Neural cell (in vitro differentiated cells): ENCODE results near the gene NCAPD2. TPM values are rescaled to one million over a fixed set of nuclear protein-coding genes. Genes with fewer than 3 reads are reported as not detected.

Experiments used
- H2AFZ ChIP-seq: fragments of 200-600, 300-800 bp; sonication (generic), shearing (Covaris generic); 2 replicates; pipeline ENCODE4 v1.6.0; 2014; ENCODE audit warnings: low read depth, mild to moderate bottlenecking, antibody characterized with exemption, low read length, moderate library complexity
- H3F3A ChIP-seq: fragments of 200-600 bp; shearing (Covaris generic); 2 replicates; pipeline ENCODE4 v1.6.1; 2016; ENCODE audit warnings: mild to moderate bottlenecking, moderate library complexity, mixed read lengths, antibody characterized with exemption, low read length; ENCODE audit not compliant: insufficient read depth, poor library complexity, severe bottlenecking
- H3K27ac ChIP-seq: fragments of 200-600, 300-800 bp; sonication (generic), shearing (Covaris generic); 2 replicates; pipeline ENCODE4 v1.5.1; 2014; ENCODE audit warnings: mild to moderate bottlenecking, low read length, moderate library complexity
- H3K27me3 ChIP-seq: fragments of 300-800, 200-600 bp; sonication (generic), shearing (Covaris generic); 2 replicates; pipeline ENCODE4 v1.6.0; 2014; ENCODE audit warnings: mild to moderate bottlenecking, low read depth, low read length, moderate library complexity; ENCODE audit not compliant: insufficient read depth
- H3K36me3 ChIP-seq: fragments of 300-800, 200-600 bp; sonication (generic), shearing (Covaris generic); 2 replicates; pipeline ENCODE4 v1.5.1; 2014; ENCODE audit warnings: mild to moderate bottlenecking, antibody characterized with exemption, low read length, moderate library complexity; ENCODE audit not compliant: insufficient read depth
- H3K4me2 ChIP-seq: fragments of 300-800, 200-600 bp; sonication (generic), shearing (Covaris generic); 2 replicates; pipeline ENCODE4 v1.6.0; 2014; ENCODE audit warnings: mild to moderate bottlenecking, low read length
- H3K4me3 ChIP-seq: fragments of 300-800, 200-600 bp; sonication (generic), shearing (Covaris generic); 2 replicates; pipeline ENCODE4 v1.5.1; 2014; ENCODE audit warnings: mild to moderate bottlenecking, low read length, moderate library complexity
- H3K79me2 ChIP-seq: fragments of 200-600 bp; shearing (Covaris generic); replicated peaks from 2 replicates; pipeline ENCODE4 v1.6.0; 2014; ENCODE audit warnings: mild to moderate bottlenecking, low read length, moderate library complexity; ENCODE audit not compliant: insufficient read depth
- H3K9ac ChIP-seq: fragments of 300-800, 200-600 bp; sonication (generic), shearing (Covaris generic); 2 replicates; pipeline ENCODE4 v1.6.1; 2016; ENCODE audit warnings: mild to moderate bottlenecking, low read length, mixed read lengths
- H3K9me2 ChIP-seq: fragments of 200-600 bp; shearing (Covaris generic); 2 replicates; pipeline ENCODE4 v1.6.1; 2016; ENCODE audit warnings: mild to moderate bottlenecking, low read length, mixed read lengths; ENCODE audit not compliant: insufficient read depth
- H3K9me3 ChIP-seq: fragments of 200-600, 300-800 bp; sonication (generic), shearing (Covaris generic); 2 replicates; pipeline ENCODE4 v1.6.1; 2016; ENCODE audit warnings: mild to moderate bottlenecking, mixed run types, low read length, moderate library complexity, mixed read lengths
- H4K20me1 ChIP-seq: fragments of 200-600 bp; shearing (Covaris generic); 2 replicates; pipeline ENCODE4 v1.6.1; 2016; ENCODE audit warnings: mild to moderate bottlenecking, mixed run types; ENCODE audit not compliant: insufficient read depth
- EP300 ChIP-seq: fragments of 450-650 bp; conservative IDR thresholded peaks from 2 replicates; pipeline ENCODE4 v1.6.1; 2014; ENCODE audit warnings: antibody characterized with exemption, mild to moderate bottlenecking, moderate library complexity; ENCODE audit not compliant: poor library complexity, severe bottlenecking
- EZH2 ChIP-seq: fragments of 200-600, 300-800 bp; shearing (Covaris generic), sonication (generic); IDR thresholded peaks from 2 replicates; pipeline ENCODE4 v1.6.1; 2014; ENCODE audit warnings: antibody characterized with exemption, low read length, borderline replicate concordance, mild to moderate bottlenecking; ENCODE audit not compliant: insufficient read depth, poor library complexity, severe bottlenecking
- MXI1 ChIP-seq: fragments of 450-650 bp; conservative IDR thresholded peaks from 2 replicates; pipeline ENCODE4 v1.6.1; 2014; ENCODE audit warnings: antibody characterized with exemption, mild to moderate bottlenecking; ENCODE audit not compliant: poor library complexity, severe bottlenecking
- POLR2AphosphoS5 ChIP-seq: IDR thresholded peaks from 2 replicates; pipeline ENCODE4 v1.6.1; 2012
- RAD21 ChIP-seq: fragments of 450-650 bp; conservative IDR thresholded peaks from 2 replicates; pipeline ENCODE4 v1.6.1; 2014; ENCODE audit warnings: antibody characterized with exemption, mild to moderate bottlenecking, moderate library complexity
- TAF1 ChIP-seq: IDR thresholded peaks from 2 replicates; pipeline ENCODE4 v1.6.1; 2012; ENCODE audit warnings: low read depth
- polyA plus RNA-seq: library from polyadenylated mRNA; depleted of rRNA; stranded (reverse); fragments of >200 nt; gene quantifications from 2 replicates; pipeline ENCODE4 v1.2.3, GENCODE V29; 2014
- TF ChIP-seq, protein P1 (sequence below): IDR thresholded peaks from 2 replicates; pipeline ENCODE4 v1.6.1; 2012; ENCODE audit warnings: borderline replicate concordance
- TF ChIP-seq, protein P2 (sequence below): fragments of 450-650 bp; IDR thresholded peaks from 2 replicates; pipeline ENCODE4 v1.5.1; 2014; ENCODE audit warnings: antibody characterized with exemption, mild to moderate bottlenecking, moderate library complexity; ENCODE audit not compliant: poor library complexity, severe bottlenecking

The NCAPD2 gene
- polyA plus RNA-seq, 1 donor from 2014 or later: 4.5 TPM

DNA sequence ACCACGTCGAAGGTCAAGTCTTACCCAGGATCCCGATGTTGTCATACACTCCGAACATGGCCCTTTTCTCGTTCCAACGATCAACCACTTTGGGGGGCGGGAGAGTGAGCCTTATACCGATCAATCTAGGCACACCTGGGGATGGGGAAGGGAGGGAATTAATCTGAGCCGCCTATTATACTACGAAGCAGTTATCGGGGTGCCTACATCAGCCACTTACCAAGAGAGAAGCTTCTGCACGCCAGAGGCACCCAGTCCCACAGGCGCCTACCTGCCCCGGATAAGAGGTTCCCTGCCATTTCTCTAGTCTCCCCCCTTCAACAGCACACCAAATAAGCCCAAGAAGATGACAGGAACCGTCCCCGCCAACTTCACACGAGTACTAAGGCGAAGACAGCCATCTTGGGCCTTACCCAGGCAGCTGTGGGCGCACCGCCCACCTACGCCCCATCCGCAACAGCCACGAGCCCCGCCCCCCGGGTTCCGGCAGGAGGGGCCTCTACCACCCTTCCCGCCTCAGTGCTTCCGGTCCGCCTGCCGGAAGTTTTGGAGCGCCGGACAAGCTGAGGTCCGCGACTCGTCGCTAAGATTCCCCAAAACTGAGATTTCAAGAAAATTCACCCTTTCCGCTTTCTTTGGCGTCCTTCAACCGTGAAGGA, 935 bp upstream of the NCAPD2 start, which contains the start of gene MRPL51:
TSS of gene MRPL51 (minus strand) at position 425 of the 659 bp plus-strand sequence. CDS start at position 299, 126 bp downstream.
- Histone ChIP-seq H3K4me2 (peak within 1 kb of the TSS; percentile 89), H2AFZ (peak within 1 kb of the TSS; percentile 43), H3K9me2 (no peaks in the 10 kb centered on the region), H3K27ac (peak within 1 kb of the TSS; percentile 84), H3K9ac (peak within 1 kb of the TSS; percentile 69), H3F3A (no peaks in the 10 kb centered on the region), H3K79me2 (peaks cover 32% of the 10 kb centered on the region), H4K20me1 (no peaks in the 10 kb centered on the region), H3K4me3 (peak within 1 kb of the TSS; percentile 93), H3K27me3 (no peaks in the 10 kb centered on the region), H3K36me3 (no peaks in the 10 kb centered on the region), H3K9me3 (no peaks in the 10 kb centered on the region)
- TF ChIP-seq TAF1: peak; percentile 79
- TF ChIP-seq POLR2AphosphoS5: peak; percentile 94
- TF ChIP-seq RAD21: no peak
- TF ChIP-seq, protein P1, sequence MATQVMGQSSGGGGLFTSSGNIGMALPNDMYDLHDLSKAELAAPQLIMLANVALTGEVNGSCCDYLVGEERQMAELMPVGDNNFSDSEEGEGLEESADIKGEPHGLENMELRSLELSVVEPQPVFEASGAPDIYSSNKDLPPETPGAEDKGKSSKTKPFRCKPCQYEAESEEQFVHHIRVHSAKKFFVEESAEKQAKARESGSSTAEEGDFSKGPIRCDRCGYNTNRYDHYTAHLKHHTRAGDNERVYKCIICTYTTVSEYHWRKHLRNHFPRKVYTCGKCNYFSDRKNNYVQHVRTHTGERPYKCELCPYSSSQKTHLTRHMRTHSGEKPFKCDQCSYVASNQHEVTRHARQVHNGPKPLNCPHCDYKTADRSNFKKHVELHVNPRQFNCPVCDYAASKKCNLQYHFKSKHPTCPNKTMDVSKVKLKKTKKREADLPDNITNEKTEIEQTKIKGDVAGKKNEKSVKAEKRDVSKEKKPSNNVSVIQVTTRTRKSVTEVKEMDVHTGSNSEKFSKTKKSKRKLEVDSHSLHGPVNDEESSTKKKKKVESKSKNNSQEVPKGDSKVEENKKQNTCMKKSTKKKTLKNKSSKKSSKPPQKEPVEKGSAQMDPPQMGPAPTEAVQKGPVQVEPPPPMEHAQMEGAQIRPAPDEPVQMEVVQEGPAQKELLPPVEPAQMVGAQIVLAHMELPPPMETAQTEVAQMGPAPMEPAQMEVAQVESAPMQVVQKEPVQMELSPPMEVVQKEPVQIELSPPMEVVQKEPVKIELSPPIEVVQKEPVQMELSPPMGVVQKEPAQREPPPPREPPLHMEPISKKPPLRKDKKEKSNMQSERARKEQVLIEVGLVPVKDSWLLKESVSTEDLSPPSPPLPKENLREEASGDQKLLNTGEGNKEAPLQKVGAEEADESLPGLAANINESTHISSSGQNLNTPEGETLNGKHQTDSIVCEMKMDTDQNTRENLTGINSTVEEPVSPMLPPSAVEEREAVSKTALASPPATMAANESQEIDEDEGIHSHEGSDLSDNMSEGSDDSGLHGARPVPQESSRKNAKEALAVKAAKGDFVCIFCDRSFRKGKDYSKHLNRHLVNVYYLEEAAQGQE: peak; percentile 90
- peak; percentile 76 for TF ChIP-seq MXI1

- H3K27ac ChIP-seq: no peak overlapping the region
- H4K20me1 ChIP-seq: no peaks in the 10 kb centered on the region
- H3K36me3 ChIP-seq: no peaks in the 10 kb centered on the region
- peak overlapping the region; percentile 19 for H2AFZ ChIP-seq
- H3K9ac ChIP-seq: peak overlapping the region; percentile 28
- H3K9me3 ChIP-seq: no peaks in the 10 kb centered on the region
- H3K9me2 ChIP-seq: no peaks in the 10 kb centered on the region
- peak overlapping the region; percentile 79 for H3K4me2 ChIP-seq
- no peaks in the 10 kb centered on the region for H3F3A ChIP-seq
- H3K79me2 ChIP-seq: peaks cover 32% of the 10 kb centered on the region
- H3K4me3 ChIP-seq: peak overlapping the region; percentile 93
- no peaks in the 10 kb centered on the region for H3K27me3 ChIP-seq
- TF ChIP-seq, protein P1: no peak
- TF ChIP-seq EZH2: no peak
- no peak for TF ChIP-seq EP300
- no peak for TF ChIP-seq TAF1
- TF ChIP-seq POLR2AphosphoS5: no peak
- TF ChIP-seq, protein P2, sequence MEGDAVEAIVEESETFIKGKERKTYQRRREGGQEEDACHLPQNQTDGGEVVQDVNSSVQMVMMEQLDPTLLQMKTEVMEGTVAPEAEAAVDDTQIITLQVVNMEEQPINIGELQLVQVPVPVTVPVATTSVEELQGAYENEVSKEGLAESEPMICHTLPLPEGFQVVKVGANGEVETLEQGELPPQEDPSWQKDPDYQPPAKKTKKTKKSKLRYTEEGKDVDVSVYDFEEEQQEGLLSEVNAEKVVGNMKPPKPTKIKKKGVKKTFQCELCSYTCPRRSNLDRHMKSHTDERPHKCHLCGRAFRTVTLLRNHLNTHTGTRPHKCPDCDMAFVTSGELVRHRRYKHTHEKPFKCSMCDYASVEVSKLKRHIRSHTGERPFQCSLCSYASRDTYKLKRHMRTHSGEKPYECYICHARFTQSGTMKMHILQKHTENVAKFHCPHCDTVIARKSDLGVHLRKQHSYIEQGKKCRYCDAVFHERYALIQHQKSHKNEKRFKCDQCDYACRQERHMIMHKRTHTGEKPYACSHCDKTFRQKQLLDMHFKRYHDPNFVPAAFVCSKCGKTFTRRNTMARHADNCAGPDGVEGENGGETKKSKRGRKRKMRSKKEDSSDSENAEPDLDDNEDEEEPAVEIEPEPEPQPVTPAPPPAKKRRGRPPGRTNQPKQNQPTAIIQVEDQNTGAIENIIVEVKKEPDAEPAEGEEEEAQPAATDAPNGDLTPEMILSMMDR: peak; percentile 39
- no peak for TF ChIP-seq RAD21
- peak; percentile 42 for TF ChIP-seq MXI1
These were observed 399 bp downstream of the NCAPD2 start for GRCh38 chr12:6494258-6494743.
